ENCODE results near the gene ZNF467. TPM values are rescaled to one million over a fixed set of nuclear protein-coding genes. Genes with fewer than 3 reads are reported as not detected.
A peak's percentile ranks its signal among the peaks of the same experiment; 100 is the strongest.

Gene ZNF467
- total RNA-seq, 2 donors from 2014 or later: 6.0 to 7.9 TPM

GRCh38 chr7:149791411-149792219 is 18.2 kb upstream of the ZNF467 start:
- DNase-seq (ENCODE audit: low spot score): no peak
- H3K4me1 ChIP-seq (replicated peaks): no peaks in the 10 kb centered on the region
- no peak for TF ChIP-seq CTCF (IDR thresholded peaks at IDR 0.05)
- no peak for TF ChIP-seq POLR2A (IDR thresholded peaks at IDR 0.05)
- no peak for TF ChIP-seq POLR2AphosphoS5 (IDR thresholded peaks at IDR 0.05)
- intact Hi-C loops (cut with DNase I): no loop called here
- no peaks in the 10 kb centered on the region for H3K9me3 ChIP-seq
- WGBS: 97% methylated on average over 13 of the region's 21 CpGs
- no peak overlapping the region for H3K4me3 ChIP-seq
- H3K27me3 ChIP-seq (replicated peaks; ENCODE audit: insufficient read depth): peaks cover 24% of the 10 kb centered on the region
- H3K36me3 ChIP-seq: no peaks in the 10 kb centered on the region
- H3K27ac ChIP-seq: no peak overlapping the region

GRCh38 chr7:149790754-149791360 is 17.5 kb upstream of the ZNF467 start:
- intact Hi-C loops (cut with DNase I): no loop called here
- DNase-seq (ENCODE audit: low spot score): no peak
- Histone ChIP-seq H3K4me3 (no peak overlapping the region), H3K36me3 (no peaks in the 10 kb centered on the region), H3K27me3 (replicated peaks; ENCODE audit: insufficient read depth) (peaks cover 24% of the 10 kb centered on the region), H3K27ac (no peak overlapping the region), H3K4me1 (replicated peaks) (no peaks in the 10 kb centered on the region), H3K9me3 (no peaks in the 10 kb centered on the region)
- 90% methylated on average over 14 of the region's 14 CpGs for WGBS
- no peak for TF ChIP-seq POLR2A (IDR thresholded peaks at IDR 0.05)
- TF ChIP-seq POLR2AphosphoS5 (IDR thresholded peaks at IDR 0.05): no peak
- TF ChIP-seq CTCF (IDR thresholded peaks at IDR 0.05): no peak

GRCh38 chr7:149790146-149790548 is 16.8 kb upstream of the ZNF467 start:
- Histone ChIP-seq H3K36me3 (no peaks in the 10 kb centered on the region), H3K27me3 (replicated peaks; ENCODE audit: insufficient read depth) (peaks cover 24% of the 10 kb centered on the region), H3K27ac (no peak overlapping the region), H3K4me1 (replicated peaks) (no peaks in the 10 kb centered on the region), H3K9me3 (no peaks in the 10 kb centered on the region), H3K4me3 (no peak overlapping the region)
- WGBS: 15% methylated on average over 21 of the region's 56 CpGs
- intact Hi-C loops (cut with DNase I): no loop called here
- no peak for DNase-seq (ENCODE audit: low spot score)
- TF ChIP-seq CTCF (IDR thresholded peaks at IDR 0.05) (peak in 3 of 4 experiments; percentile 19 to 47 (median 47)), POLR2AphosphoS5 (IDR thresholded peaks at IDR 0.05) (no peak), POLR2A (IDR thresholded peaks at IDR 0.05) (no peak)

GRCh38 chr7:149789101-149789500 is 15.7 kb upstream of the ZNF467 start:
- 85% methylated on average over 15 of the region's 19 CpGs for WGBS
- H3K4me3 ChIP-seq: no peak overlapping the region
- peaks cover 24% of the 10 kb centered on the region for H3K27me3 ChIP-seq (replicated peaks; ENCODE audit: insufficient read depth)
- no peaks in the 10 kb centered on the region for H3K4me1 ChIP-seq (replicated peaks)
- TF ChIP-seq CTCF (IDR thresholded peaks at IDR 0.05): no peak
- no peak for TF ChIP-seq POLR2A (IDR thresholded peaks at IDR 0.05)
- no peak for TF ChIP-seq POLR2AphosphoS5 (IDR thresholded peaks at IDR 0.05)
- no peak for DNase-seq (ENCODE audit: low spot score)
- no peaks in the 10 kb centered on the region for H3K9me3 ChIP-seq
- intact Hi-C loops (cut with DNase I): no loop called here
- H3K27ac ChIP-seq: no peak overlapping the region
- no peaks in the 10 kb centered on the region for H3K36me3 ChIP-seq
